ENCODE results near the gene SASH1. TPM values are rescaled to one million over a fixed set of nuclear protein-coding genes. Genes with fewer than 3 reads are reported as not detected.
A peak's percentile ranks its signal among the peaks of the same experiment; 100 is the strongest.

The SASH1 gene
- total RNA-seq, 1 donor from 2014 or later, result 112 TPM

GRCh38 chr6:148461986-148462577 lies 119.4 kb downstream of the SASH1 start:
- DNase-seq, result peak; percentile 32

GRCh38 chr6:148463671-148464070 lies 121.0 kb downstream of the SASH1 start:
- DNase-seq, result no peak

GRCh38 chr6:148464319-148465010 lies 121.8 kb downstream of the SASH1 start:
- DNase-seq, result peak; percentile 88

GRCh38 chr6:148465011-148465335 lies 122.3 kb downstream of the SASH1 start:
- DNase-seq, result no peak

GRCh38 chr6:148465670-148466069 lies 123.0 kb downstream of the SASH1 start:
- DNase-seq, result no peak

- DNase-seq, result no peak
Observed at GRCh38 chr6:148466158-148466557, 123.5 kb downstream of the SASH1 start.

- DNase-seq, result no peak
Observed at GRCh38 chr6:148467926-148468325, 125.3 kb downstream of the SASH1 start.

- no peak for DNase-seq
Observed at GRCh38 chr6:148470156-148470555, 127.5 kb downstream of the SASH1 start.

GRCh38 chr6:148470606-148471465 lies 128.2 kb downstream of the SASH1 start:
- no peak for DNase-seq

- no peak for DNase-seq
Observed at GRCh38 chr6:148471624-148472159, 129.1 kb downstream of the SASH1 start.

GRCh38 chr6:148472171-148473105 lies 129.8 kb downstream of the SASH1 start:
- DNase-seq, result peak; percentile 47

GRCh38 chr6:148479497-148479896 lies 136.9 kb downstream of the SASH1 start:
- DNase-seq, result no peak

GRCh38 chr6:148487461-148487860 lies 144.8 kb downstream of the SASH1 start:
- DNase-seq, result no peak

- DNase-seq, result peak; percentile 57
Observed at GRCh38 chr6:148491638-148492251, 149.1 kb downstream of the SASH1 start.

GRCh38 chr6:148492654-148493290 lies 150.1 kb downstream of the SASH1 start:
- no peak for DNase-seq

- no peak for DNase-seq
Observed at GRCh38 chr6:148493424-148493823, 150.8 kb downstream of the SASH1 start.

- DNase-seq, result no peak
Observed at GRCh38 chr6:148494226-148494625, 151.6 kb downstream of the SASH1 start.

GRCh38 chr6:148495029-148495428 lies 152.4 kb downstream of the SASH1 start:
- no peak for DNase-seq

- DNase-seq, result no peak
Observed at GRCh38 chr6:148497257-148497656, 154.6 kb downstream of the SASH1 start.

GRCh38 chr6:148497717-148498116 lies 155.1 kb downstream of the SASH1 start:
- no peak for DNase-seq

- DNase-seq, result peak; percentile 66
Observed at GRCh38 chr6:148500402-148500801, 157.8 kb downstream of the SASH1 start.

Data from dermis blood vessel endothelial cell (primary cell).